IMR-90 (cell line): ENCODE data around the gene MCTP2. TPM values are rescaled to one million over a fixed set of nuclear protein-coding genes. Genes with fewer than 3 reads are reported as not detected.

Experiments
- ATAC-seq: fragments of 200-7000 bp; cut with Tn5 transposase; 2 replicates; pipeline ENCODE4 v1.9.1; 2020; ENCODE audit warnings: low read depth, mild to moderate bottlenecking, moderate library complexity
- BruUV-seq: library from RNA; stranded (reverse); fragments of 400-500 nt; replicated peaks from 2 replicates; lab custom pipeline; 2021; lab: Mats Ljungman, UMichigan
- CTCF ChIA-PET: fragments of 300-600 bp; formaldehyde crosslinking; extraction: SDS; loops from one replicate; lab custom pipeline; 2021; ENCODE audit warnings: antibody characterized with exemption; lab: Yijun Ruan, JAX
- POLR2A ChIA-PET: fragments of 300-600 bp; sonication (Branson Sonifier 250); formaldehyde crosslinking; loops from one replicate; lab custom pipeline; 2022; ENCODE audit warnings: antibody characterized with exemption; ENCODE audit not compliant: unreplicated experiment; lab: Charles Lee
- DNase-seq: peaks from one replicate; pipeline ENCODE4 v3.0.0; 2013
- H2AFZ ChIP-seq: replicated peaks from 2 replicates; pipeline ENCODE3; 2013; ENCODE audit warnings: low read length, mild to moderate bottlenecking; ENCODE audit not compliant: poor library complexity
- H2AK5ac ChIP-seq: 2 replicates; pipeline ENCODE4 v1.6.1; 2013; ENCODE audit warnings: low read depth, low read length, inconsistent platforms
- H2AK9ac ChIP-seq: replicated peaks from 2 replicates; pipeline ENCODE3; 2013; ENCODE audit warnings: mild to moderate bottlenecking, low read depth, low read length, moderate library complexity; ENCODE audit not compliant: poor library complexity
- H2BK120ac ChIP-seq: 2 replicates; pipeline ENCODE4 v1.6.1; 2013; ENCODE audit warnings: low read depth, low read length, inconsistent platforms
- H2BK15ac ChIP-seq: 3 replicates; pipeline ENCODE4 v1.6.1; 2013; ENCODE audit warnings: low read depth, low read length, inconsistent platforms
- H2BK20ac ChIP-seq: 2 replicates; pipeline ENCODE4 v1.6.1; 2013; ENCODE audit warnings: low read depth, mild to moderate bottlenecking, inconsistent platforms, low read length, moderate library complexity
- H2BK5ac ChIP-seq: 2 replicates; pipeline ENCODE4 v1.6.1; 2013; ENCODE audit warnings: mild to moderate bottlenecking, low read depth, low read length, inconsistent platforms; ENCODE audit not compliant: poor library complexity, severe bottlenecking
- H3K14ac ChIP-seq: replicated peaks from 2 replicates; pipeline ENCODE4 v1.6.1; 2013; ENCODE audit warnings: low read depth, low read length, inconsistent platforms
- H3K18ac ChIP-seq: 2 replicates; pipeline ENCODE4 v1.6.1; 2013; ENCODE audit warnings: low read depth, low read length, control low read depth
- H3K23ac ChIP-seq: 2 replicates; pipeline ENCODE4 v1.6.1; 2013; ENCODE audit warnings: low read depth, low read length, inconsistent platforms
- H3K27ac ChIP-seq: 2 replicates; pipeline ENCODE4 v1.5.1; 2013; ENCODE audit warnings: mild to moderate bottlenecking, control low read depth, low read length; ENCODE audit not compliant: insufficient read depth
- H3K27me3 ChIP-seq: 2 replicates; pipeline ENCODE4 v1.6.1; 2013; ENCODE audit warnings: low read length; ENCODE audit not compliant: control insufficient read depth, insufficient read depth
- H3K36me3 ChIP-seq: 2 replicates; pipeline ENCODE4 v1.6.1; 2013; ENCODE audit warnings: low read length, mixed read lengths; ENCODE audit not compliant: control insufficient read depth, insufficient read depth
- H3K4ac ChIP-seq: 2 replicates; pipeline ENCODE4 v1.6.1; 2013; ENCODE audit warnings: low read depth, low read length, inconsistent platforms
- H3K4me1 ChIP-seq: 2 replicates; pipeline ENCODE4 v1.6.1; 2013; ENCODE audit warnings: low read length, mixed read lengths; ENCODE audit not compliant: control insufficient read depth, insufficient read depth
- H3K4me2 ChIP-seq: 2 replicates; pipeline ENCODE4 v1.6.1; 2013; ENCODE audit warnings: low read depth, mild to moderate bottlenecking, control low read depth, low read length, moderate library complexity
- H3K4me3 ChIP-seq: 2 replicates; pipeline ENCODE4 v1.5.1; 2013; ENCODE audit warnings: low read depth, mild to moderate bottlenecking, control low read depth, low read length, moderate library complexity; ENCODE audit not compliant: insufficient read depth
- H3K56ac ChIP-seq: 2 replicates; pipeline ENCODE4 v1.6.1; 2013; ENCODE audit warnings: low read length, inconsistent platforms; ENCODE audit not compliant: insufficient read depth; ENCODE audit errors: extremely low read depth
- H3K79me1 ChIP-seq, 2 experiments: 2 replicates each; pipeline ENCODE4 v1.6.1; 2013; ENCODE audit warnings: low read length in 2 of 2, inconsistent platforms in 1 of 2, low read depth in 1 of 2
- H3K9ac ChIP-seq: 2 replicates; pipeline ENCODE4 v1.6.1; 2013; ENCODE audit warnings: low read depth, low read length, control low read depth
- H3K9me1 ChIP-seq: 2 replicates; pipeline ENCODE4 v1.6.1; 2013; ENCODE audit warnings: low read length, inconsistent platforms; ENCODE audit not compliant: insufficient read depth
- H3K9me3 ChIP-seq: 2 replicates; pipeline ENCODE4 v1.6.1; 2013; ENCODE audit warnings: low read length; ENCODE audit not compliant: control insufficient read depth, insufficient read depth
- H4K20me1 ChIP-seq: 2 replicates; pipeline ENCODE4 v1.6.1; 2013; ENCODE audit warnings: low read length, inconsistent platforms; ENCODE audit not compliant: insufficient read depth
- H4K5ac ChIP-seq: 2 replicates; pipeline ENCODE4 v1.6.1; 2013; ENCODE audit warnings: mild to moderate bottlenecking, low read depth, low read length, control low read depth
- H4K8ac ChIP-seq, 2 experiments: 2 replicates each; pipeline ENCODE4 v1.6.1; 2013; ENCODE audit warnings: low read depth in 2 of 2, low read length in 2 of 2, control low read depth in 1 of 2, inconsistent platforms in 1 of 2
- H4K91ac ChIP-seq: 2 replicates; pipeline ENCODE4 v1.6.1; 2013; ENCODE audit warnings: low read depth, low read length, inconsistent platforms; ENCODE audit not compliant: insufficient read depth
- BHLHE40 ChIP-seq: fragments of 150-350 bp; IDR thresholded peaks from 2 replicates; pipeline ENCODE4 v1.6.1; 2016; ENCODE audit warnings: mild to moderate bottlenecking, low read depth, low read length
- MAFK ChIP-seq: IDR thresholded peaks from 2 replicates; pipeline ENCODE4 v1.6.1; 2012; ENCODE audit warnings: low read depth, low read length, improper control_type of control experiment
- MAZ ChIP-seq: IDR thresholded peaks from 2 replicates; pipeline ENCODE4 v1.6.1; 2012; ENCODE audit warnings: low read depth, mild to moderate bottlenecking, low read length, improper control_type of control experiment, moderate library complexity, borderline replicate concordance
- MXI1 ChIP-seq: IDR thresholded peaks from 2 replicates; pipeline ENCODE4 v1.6.1; 2012; ENCODE audit warnings: low read depth, mild to moderate bottlenecking, low read length, moderate library complexity, borderline replicate concordance
- WGBS, 2 experiments: methylation state at CpG; one replicate each; pipeline versions ENCODE4 v1.1.5 to v1.1.7; 2013; ENCODE audit warnings: missing lambda C conversion rate in 2 of 2; ENCODE audit not compliant: insufficient read length in 1 of 2; ENCODE audit errors: extremely low coverage in 2 of 2; 5-methylcytosine and 5-hydroxymethylcytosine counted together
- dilution Hi-C: fragments of 300-500 bp; cut with HindIII; formaldehyde crosslinking; loops from one replicate; pipeline ENCODE4 v1.14.3; 2018; ENCODE audit warnings: low sequenced_read_pairs; ENCODE audit not compliant: unreplicated experiment
- in situ Hi-C: fragments of 300-500 bp; cut with MboI; formaldehyde crosslinking; loops from 3 replicates; pipeline ENCODE4 v1.14.3; 2019; ENCODE audit warnings: low sequenced_read_pairs, inconsistent platforms, mixed read lengths
- intact Hi-C: fragments of 100-400 bp; cut with micrococcal nuclease; formaldehyde crosslinking; loops from 2 replicates; pipeline ENCODE4 v1.10.0; 2022
- polyA plus RNA-seq, 3 experiments: library from polyadenylated mRNA; depleted of rRNA; stranded (reverse); fragments of >200 nt; gene quantifications; 2 replicates each; pipeline ENCODE4 v1.2.3, GENCODE V29; 2012; ENCODE audit warnings: low replicate concordance in 1 of 3
- total RNA-seq: library from RNA; depleted of rRNA; stranded (reverse); fragments of >200 nt; gene quantifications from 2 replicates; pipeline ENCODE4 v1.2.3, GENCODE V29; 2012
- TF ChIP-seq, protein P1 (sequence below): fragments of 150-350 bp; IDR thresholded peaks from 2 replicates; pipeline ENCODE4 v1.6.1; 2017; ENCODE audit warnings: mild to moderate bottlenecking, antibody characterized with exemption, low read length, low read depth

MCTP2 gene
- total and polyA plus RNA-seq, 2 of the 4 experiments (the other 2 are of a cell fraction) = 5.1 to 9.9 TPM

DNA sequence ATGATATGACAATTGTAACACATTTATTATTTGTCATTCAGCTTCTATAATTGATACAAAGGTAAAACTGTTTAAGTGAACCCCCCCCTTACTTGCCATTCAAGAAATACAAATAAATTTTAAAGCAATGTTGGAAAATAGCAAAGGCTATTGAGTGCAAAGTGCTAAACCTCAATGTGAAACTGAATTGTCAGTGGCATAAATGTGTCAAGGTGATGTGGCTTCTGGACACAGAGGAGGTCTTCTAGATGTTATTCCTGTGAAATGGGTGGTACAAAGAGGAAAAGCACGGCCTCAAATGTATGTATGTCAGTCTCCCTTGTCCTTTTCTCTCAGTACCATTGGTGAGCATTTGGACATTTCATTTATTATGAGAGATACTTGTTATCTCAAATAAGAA, 149.4 kb downstream of the MCTP2 start:
- no peak for TF ChIP-seq MAFK
- no peak for TF ChIP-seq MAZ
- no peak for TF ChIP-seq BHLHE40
- TF ChIP-seq, protein P1, sequence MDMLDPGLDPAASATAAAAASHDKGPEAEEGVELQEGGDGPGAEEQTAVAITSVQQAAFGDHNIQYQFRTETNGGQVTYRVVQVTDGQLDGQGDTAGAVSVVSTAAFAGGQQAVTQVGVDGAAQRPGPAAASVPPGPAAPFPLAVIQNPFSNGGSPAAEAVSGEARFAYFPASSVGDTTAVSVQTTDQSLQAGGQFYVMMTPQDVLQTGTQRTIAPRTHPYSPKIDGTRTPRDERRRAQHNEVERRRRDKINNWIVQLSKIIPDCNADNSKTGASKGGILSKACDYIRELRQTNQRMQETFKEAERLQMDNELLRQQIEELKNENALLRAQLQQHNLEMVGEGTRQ = no peak
- no peak for TF ChIP-seq MXI1
- no peak overlapping the region for H2AK5ac ChIP-seq
- ATAC-seq (no peak), DNase-seq (no peak)
- H3K14ac ChIP-seq = no peak overlapping the region
- ChIA-PET CTCF (no interaction called here), POLR2A (no interaction called here)
- BruUV-seq = no TSS peak
- intact Hi-C loops = no loop called here
- no CpG with 5 or more reads among the region's 1 CpG for WGBS, 2 experiments
- H3K27ac ChIP-seq = no peak overlapping the region
- no peak overlapping the region for H3K18ac ChIP-seq
- dilution Hi-C loops = no loop called here
- H3K23ac ChIP-seq = no peak overlapping the region
- H2BK15ac ChIP-seq = no peak overlapping the region
- H2AFZ ChIP-seq = no peak overlapping the region
- no peak overlapping the region for H3K4me3 ChIP-seq
- no peak overlapping the region for H4K5ac ChIP-seq
- in situ Hi-C loops = no loop called here
- H3K4me2 ChIP-seq = no peak overlapping the region
- H3K36me3 ChIP-seq = no peaks in the 10 kb centered on the region
- no peak overlapping the region for H3K4ac ChIP-seq
- no peaks in the 10 kb centered on the region for H3K79me1 ChIP-seq
- H3K4me1 ChIP-seq = no peaks in the 10 kb centered on the region
- no peak overlapping the region for H4K8ac ChIP-seq
- no peak overlapping the region for H4K91ac ChIP-seq
- no peak overlapping the region for H2BK5ac ChIP-seq
- H3K27me3 ChIP-seq = no peaks in the 10 kb centered on the region
- H2BK20ac ChIP-seq = no peak overlapping the region
- no peak overlapping the region for H2BK120ac ChIP-seq
- no peaks in the 10 kb centered on the region for H3K9me1 ChIP-seq
- H4K20me1 ChIP-seq = no peaks in the 10 kb centered on the region
- no peak overlapping the region for H3K56ac ChIP-seq
- H3K9ac ChIP-seq = no peak overlapping the region
- H2AK9ac ChIP-seq = no peak overlapping the region
- H3K9me3 ChIP-seq = no peaks in the 10 kb centered on the region
